Activated naive CD4-positive, alpha-beta T cell treated with Interleukin-2 at 50 U/mL for 16 hours (primary cell): ENCODE data around the gene WDR53.
"Not testable (repeated sequence)": the region's sequence is repeated elsewhere in the genome, so short reads cannot be mapped to it uniquely, and the experiment has no call there.

Experiments
- DNase-seq: peaks from one replicate; pipeline ENCODE4 v3.0.0-alpha.2; 2020

The WDR53 gene

DNA sequence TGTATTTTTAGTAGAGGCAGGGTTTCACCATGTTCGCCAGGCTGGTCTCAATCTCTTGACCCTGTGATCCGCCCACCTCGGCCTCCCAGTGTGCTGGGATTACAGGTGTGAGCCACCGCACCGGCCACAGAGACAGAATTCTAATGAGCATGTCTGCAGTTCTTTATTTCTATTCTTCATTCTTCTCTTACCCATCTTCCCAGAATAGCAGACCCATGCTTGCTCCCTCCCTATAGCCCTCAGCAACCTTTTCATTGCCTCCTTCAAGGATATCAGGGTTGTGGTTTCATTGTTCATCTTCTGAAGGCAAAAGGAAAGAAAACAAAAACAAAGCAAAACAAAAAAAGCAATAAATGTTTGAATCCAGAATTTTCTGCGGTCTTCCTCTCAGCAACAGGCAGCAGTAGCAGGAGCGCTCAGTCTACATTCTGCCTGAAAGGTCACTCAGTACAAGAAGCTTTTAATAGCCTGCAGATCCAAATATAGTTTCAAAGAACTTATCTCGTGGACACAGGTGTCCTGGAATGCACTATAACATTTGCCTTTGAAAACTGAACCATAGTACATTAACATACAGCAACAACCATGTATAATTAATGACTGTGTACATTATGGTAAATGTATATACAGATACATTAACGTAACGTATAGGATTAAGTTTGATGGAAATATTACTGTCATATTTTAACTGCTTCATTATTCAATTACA lies 53.3 kb downstream of the WDR53 start, which contains the start of gene SMCO1:
TSS of gene SMCO1 (minus strand) at position 434 of the 709 bp plus-strand sequence. CDS start at position 297, 137 bp downstream.
- no peak for DNase-seq

DNA sequence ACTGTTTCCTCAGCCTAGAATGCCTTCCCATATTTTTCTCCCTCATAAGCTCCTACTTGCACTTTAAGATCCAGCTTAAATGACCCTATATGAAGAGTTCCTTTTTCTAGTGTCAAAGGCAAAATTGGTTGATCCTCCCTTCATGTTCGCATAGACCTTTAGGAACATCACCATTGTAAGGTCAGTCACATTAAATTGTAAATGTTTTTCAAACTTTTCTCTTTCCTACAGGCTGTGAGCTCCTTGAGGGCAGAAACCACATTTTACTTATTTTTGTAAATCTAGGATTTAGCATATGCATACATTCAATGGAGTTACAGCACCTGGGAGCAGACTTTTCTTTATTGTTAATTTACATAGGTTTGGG lies 54.0 kb downstream of the WDR53 start:
- DNase-seq, result no peak

DNA sequence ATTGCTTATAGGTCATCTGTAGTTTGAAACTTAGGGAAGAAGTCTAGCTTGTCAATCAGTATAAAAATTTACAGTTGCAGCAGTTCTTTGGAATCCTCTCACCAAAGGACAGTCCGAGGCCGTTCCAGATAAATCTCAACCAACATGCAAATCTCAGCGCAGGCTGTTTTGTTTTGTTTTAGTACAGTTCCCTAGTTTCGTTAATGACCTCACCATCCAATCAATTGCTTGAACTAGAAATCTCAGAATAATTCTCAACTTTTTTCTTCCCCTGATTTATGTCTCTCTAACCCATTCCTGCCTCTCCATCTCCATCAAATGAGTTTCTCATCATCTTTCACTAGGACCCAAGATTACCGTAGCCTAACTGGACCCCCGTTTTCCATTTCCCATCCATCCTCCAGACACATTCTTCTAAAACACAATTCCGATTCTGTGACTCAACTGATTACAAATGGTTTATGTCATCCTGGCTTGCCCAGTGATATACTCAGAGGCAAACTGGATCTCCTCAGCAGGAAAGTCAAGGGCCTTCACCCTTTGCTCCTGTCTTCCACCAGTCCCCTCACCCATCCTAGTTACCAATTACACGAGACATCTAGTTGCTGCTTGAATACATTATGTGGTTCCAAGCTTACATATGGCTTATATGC lies 54.5 kb downstream of the WDR53 start:
- DNase-seq, result no peak

DNA sequence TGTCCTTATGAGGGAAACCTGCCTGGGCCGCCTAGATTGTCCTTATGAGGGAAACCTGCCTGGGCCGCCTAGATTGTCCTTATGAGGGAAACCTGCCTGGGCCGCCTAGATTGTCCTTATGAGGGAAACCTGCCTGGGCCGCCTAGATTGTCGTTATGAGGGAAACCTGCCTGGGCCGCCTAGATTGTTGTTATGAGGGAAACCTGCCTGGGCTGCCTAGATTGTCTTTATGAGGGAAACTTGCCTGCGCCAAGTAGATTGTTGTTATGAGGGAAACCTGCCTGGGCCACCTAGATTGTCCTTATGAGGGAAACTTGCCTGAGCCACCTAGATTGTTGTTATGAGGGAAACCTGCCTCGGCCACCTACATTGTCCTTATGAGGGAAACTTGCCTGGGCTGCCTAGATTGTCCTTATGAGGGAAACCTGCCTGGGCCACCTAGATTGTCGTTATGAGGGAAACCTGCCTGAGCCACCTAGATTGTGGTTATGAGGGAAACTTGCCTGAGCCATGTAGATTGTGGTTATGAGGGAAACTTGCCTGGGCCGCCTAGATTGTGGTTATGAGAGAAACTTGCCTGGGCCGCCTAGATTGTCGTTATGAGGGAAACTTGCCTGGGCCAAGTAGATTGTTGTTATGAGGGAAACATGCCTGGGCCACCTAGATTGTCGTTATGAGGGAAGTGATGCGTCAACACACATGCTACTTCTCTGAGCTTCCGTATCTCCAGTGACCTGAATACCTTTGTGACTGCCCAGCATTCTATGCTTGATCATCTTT lies 56.5 kb downstream of the WDR53 start:
- peak; percentile 11 for DNase-seq

DNA sequence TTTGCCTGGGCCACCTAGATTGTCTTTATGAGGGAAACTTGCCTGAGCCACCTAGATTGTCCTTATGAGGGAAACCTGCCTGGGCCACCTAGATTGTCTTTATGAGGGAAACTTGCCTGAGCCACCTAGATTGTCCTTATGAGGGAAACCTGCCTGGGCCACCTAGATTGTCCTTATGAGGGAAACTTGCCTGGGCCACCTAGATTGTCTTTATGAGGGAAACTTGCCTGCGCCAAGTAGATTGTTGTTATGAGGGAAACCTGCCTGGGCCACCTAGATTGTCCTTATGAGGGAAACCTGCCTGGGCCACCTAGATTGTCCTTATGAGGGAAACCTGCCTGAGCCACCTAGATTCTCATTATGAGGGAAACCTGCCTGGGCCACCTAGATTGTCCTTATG lies 57.2 kb downstream of the WDR53 start:
- not testable (repeated sequence) for DNase-seq

DNA sequence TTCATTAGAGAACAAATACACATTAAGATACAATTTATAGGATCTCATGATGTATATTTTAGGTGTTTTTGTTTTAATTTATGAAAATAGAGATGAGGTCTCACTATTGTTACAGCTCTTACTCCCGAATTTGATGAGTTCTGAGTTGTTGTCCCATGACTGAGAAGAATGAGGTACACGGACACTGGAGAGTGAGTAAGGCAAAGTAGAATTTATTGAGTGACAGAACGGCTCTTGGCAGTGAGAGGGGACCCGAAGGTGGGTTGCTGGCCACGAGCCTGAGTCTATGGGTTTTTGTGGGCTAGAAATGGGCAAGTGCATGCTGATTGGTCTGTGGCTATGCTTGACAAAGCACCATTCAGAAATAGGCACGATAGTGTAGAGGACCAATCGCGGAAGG lies 61.7 kb downstream of the WDR53 start:
- no peak for DNase-seq

DNA sequence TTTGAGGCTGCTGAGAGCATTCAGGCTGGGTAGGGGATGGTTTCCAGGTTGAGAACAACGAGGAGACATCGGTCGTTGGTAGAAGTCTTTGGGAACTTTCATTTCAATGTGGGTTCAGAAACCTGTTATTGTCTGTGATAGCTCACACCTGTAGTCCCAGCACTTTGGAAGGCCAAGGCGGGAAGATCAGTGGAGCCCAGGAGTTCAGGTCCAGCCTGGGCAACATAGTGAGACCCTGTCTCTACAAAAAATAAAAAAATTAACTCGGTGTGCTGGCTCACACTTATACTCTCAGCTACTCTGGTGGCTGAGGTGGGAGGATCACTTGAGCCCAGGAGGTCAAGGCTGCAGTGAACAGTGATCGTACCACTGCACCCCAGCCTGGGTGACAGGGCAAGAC lies 63.8 kb downstream of the WDR53 start:
- DNase-seq, result no peak
